ENCODE measurements around the gene PDE8B.

PDE8B gene

DNA sequence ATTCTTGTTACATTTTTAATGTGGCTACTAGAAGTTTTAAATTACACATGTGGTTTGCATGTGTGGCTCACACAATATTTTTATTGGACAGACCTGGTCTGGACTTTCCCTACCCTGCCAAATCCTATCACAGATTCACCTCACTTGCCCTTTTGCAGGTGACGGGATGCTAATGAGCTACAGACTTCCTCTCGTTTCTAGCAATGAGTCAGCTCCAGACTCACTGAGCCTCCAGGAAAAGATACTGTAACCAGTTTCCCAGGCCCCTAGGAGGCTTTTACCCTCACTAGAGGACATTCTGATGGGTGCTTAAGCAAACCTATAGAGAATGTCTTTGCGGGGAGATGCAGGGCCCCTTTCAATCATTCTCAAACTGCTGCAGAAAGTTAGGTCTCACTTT lies 146.3 kb downstream of the PDE8B start:
- DNase-seq (ENCODE audit: low spot score): peak; percentile 60
- in situ Hi-C loops (cut with MboI; ENCODE audit: low sequenced_read_pairs, unreplicated experiment): no loop called here
- TF ChIP-seq, protein P1, sequence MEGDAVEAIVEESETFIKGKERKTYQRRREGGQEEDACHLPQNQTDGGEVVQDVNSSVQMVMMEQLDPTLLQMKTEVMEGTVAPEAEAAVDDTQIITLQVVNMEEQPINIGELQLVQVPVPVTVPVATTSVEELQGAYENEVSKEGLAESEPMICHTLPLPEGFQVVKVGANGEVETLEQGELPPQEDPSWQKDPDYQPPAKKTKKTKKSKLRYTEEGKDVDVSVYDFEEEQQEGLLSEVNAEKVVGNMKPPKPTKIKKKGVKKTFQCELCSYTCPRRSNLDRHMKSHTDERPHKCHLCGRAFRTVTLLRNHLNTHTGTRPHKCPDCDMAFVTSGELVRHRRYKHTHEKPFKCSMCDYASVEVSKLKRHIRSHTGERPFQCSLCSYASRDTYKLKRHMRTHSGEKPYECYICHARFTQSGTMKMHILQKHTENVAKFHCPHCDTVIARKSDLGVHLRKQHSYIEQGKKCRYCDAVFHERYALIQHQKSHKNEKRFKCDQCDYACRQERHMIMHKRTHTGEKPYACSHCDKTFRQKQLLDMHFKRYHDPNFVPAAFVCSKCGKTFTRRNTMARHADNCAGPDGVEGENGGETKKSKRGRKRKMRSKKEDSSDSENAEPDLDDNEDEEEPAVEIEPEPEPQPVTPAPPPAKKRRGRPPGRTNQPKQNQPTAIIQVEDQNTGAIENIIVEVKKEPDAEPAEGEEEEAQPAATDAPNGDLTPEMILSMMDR (IDR thresholded peaks at IDR 0.05; ENCODE audit: borderline replicate concordance, control extremely low read depth, extremely low read depth, insufficient read depth, missing control alignments): no peak

DNA sequence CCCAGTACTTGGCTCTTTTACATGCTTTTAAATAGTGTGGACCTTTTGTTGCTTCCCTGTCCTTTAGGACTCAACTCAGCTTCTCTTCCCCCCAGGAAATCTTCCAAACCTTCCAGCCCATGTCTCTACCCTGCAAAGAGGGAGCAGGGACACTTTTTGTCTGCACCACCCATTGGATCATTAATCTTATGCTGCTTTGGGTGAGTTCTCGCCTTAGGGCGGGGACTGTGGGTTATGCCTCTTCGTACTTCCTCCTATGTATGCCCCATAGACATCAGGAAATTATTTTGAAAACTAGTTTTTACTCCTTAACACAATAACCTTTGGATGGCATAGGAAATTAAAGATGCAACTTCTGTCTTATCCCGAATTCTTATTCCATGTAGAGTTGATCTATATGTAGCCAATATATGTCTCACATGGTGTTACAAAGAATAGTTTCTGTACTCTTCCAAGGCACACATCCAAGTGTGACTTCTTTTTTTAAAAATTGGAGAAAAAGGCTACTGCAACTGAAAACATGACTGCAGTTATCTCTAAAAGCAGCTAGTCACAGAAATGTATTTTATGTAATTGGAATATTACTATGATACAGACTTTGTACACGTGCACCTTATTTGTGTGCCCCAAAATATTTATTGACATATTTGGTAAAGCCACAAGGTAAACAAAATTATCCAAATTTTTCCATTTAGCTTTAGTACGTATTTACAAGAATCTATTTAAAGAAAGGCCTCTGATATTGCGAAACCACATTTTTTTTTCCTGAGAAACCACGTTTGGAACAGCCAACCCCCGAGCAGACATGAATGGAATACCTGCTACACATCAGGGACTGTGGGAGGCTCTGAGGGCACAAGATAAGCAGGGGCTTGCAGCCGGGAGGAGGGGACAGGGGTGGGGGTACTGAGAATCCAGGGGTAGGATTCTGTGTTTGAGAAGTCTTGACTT lies 148.1 kb downstream of the PDE8B start:
- no peak for DNase-seq (ENCODE audit: low spot score)
- TF ChIP-seq, protein P1 (IDR thresholded peaks at IDR 0.05; ENCODE audit: borderline replicate concordance, control extremely low read depth, extremely low read depth, insufficient read depth, missing control alignments): no peak
- in situ Hi-C loops (cut with MboI; ENCODE audit: low sequenced_read_pairs, unreplicated experiment): no loop called here

DNA sequence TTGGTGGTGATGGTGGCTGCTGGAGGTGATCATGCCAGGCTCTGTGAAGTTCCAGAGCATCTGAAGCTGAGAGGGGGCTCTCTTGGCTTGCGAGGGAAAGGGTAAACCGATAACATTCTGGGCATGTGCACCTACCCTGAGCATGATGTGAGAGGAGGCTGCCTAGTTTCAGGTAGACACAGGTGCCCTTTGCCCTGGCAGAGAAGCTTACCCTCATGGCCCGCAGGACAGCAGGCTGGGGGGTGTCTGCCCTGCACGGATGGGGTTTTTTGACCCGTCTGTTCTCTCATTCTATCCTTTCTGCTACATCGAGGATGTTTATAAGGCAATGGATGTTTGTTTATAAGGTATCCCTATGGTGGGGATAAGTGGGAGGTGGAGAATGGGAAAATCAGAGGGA lies 148.8 kb downstream of the PDE8B start:
- DNase-seq (ENCODE audit: low spot score): no peak
- TF ChIP-seq, protein P1 (IDR thresholded peaks at IDR 0.05; ENCODE audit: borderline replicate concordance, control extremely low read depth, extremely low read depth, insufficient read depth, missing control alignments): no peak
- in situ Hi-C loops (cut with MboI; ENCODE audit: low sequenced_read_pairs, unreplicated experiment): no loop called here

DNA sequence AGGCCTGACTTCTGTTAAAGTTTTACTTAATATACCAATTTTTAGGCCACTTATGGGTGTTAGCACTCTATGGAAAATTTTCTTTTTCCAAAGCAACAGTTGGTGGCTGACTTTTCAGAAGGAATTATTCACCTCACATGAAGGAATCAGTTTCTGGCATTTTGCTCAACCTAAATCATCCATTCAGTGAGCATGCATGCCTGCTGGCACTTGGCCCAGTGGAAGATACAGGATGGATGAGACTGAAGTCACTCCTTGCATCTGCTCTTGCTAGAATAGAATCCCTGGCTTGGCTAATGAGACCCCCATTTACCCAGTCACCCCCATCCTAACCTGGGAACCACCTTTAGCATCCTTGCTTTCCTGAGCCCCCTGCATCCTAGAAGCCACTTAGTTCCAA lies 149.9 kb downstream of the PDE8B start:
- TF ChIP-seq, protein P1 (IDR thresholded peaks at IDR 0.05; ENCODE audit: borderline replicate concordance, control extremely low read depth, extremely low read depth, insufficient read depth, missing control alignments): no peak
- no peak for DNase-seq (ENCODE audit: low spot score)
- in situ Hi-C loops (cut with MboI; ENCODE audit: low sequenced_read_pairs, unreplicated experiment): no loop called here

DNA sequence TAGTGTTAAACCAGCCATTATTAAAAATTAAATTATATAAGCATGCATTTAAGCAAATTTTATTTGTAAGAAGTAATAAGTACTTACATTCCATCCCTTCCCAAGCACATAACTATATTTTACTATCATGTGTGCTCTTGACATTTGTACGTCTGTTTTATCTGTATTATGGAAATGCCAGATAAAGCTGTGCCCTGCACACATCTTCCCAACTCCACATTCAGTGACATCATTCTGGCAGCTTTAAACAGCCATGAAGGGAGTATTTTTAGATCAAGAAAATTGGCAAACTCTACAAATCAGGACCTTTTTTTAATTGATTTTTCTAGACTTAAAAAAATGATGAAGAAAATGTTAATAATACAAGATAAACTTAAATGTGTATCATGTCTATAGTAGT lies 150.5 kb downstream of the PDE8B start:
- TF ChIP-seq, protein P1 (IDR thresholded peaks at IDR 0.05; ENCODE audit: borderline replicate concordance, control extremely low read depth, extremely low read depth, insufficient read depth, missing control alignments): no peak
- in situ Hi-C loops (cut with MboI; ENCODE audit: low sequenced_read_pairs, unreplicated experiment): no loop called here

DNA sequence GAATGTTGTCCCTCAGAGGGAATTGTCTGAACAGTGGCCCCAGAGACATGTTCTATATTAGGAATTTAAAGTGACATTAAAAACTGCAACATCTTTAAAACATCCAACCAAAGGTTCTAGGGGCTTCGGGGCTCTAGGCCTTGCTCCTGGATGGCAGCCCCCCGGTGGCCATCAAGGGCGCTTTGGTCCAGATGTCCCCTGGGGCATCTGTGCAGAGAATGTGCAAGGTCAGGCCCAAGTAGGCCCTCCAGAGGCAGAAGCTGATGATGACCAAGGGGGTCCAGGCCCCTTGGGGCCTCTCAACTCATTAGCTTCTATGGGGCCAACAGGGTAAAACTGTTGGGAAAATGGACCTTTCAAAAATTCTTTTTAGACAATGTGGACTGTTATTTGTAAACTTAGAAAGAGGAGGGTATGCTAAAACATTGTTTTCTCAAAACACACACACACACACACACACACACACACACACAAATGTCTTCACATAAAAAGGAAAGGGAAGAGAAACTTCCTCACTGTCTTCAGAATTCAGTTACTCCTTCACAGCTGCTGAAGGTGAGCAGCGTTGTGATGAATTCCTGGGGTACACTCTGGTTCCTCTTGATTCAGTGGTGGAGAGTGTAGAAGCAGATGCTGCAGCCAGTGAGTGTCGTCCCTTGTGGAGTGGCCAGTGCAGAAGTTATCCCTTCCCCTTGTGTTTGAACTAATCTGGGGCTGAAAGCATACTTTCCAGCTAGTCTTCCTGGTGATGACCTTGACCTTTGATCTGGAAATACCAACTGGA lies 156.4 kb downstream of the PDE8B start:
- TF ChIP-seq, protein P1 (IDR thresholded peaks at IDR 0.05; ENCODE audit: borderline replicate concordance, control extremely low read depth, extremely low read depth, insufficient read depth, missing control alignments): no peak
- DNase-seq (ENCODE audit: low spot score): no peak
- in situ Hi-C loops (cut with MboI; ENCODE audit: low sequenced_read_pairs, unreplicated experiment): no loop called here

More for the DNA sequence above, 150.5 kb downstream of the PDE8B start:
- no peak for DNase-seq (ENCODE audit: low spot score)
